ENCODE measurements around the gene TAF15.
A peak's percentile ranks its signal among the peaks of the same experiment; 100 is the strongest.

TAF15 gene

GRCh38 chr17:35847006-35847405 lies 37.7 kb downstream of the TAF15 start:
- no peak overlapping the region for H3K4me2 ChIP-seq (ENCODE audit: low read length)
- no peaks in the 10 kb centered on the region for H3K27me3 ChIP-seq (ENCODE audit: insufficient read depth, low read length)
- H2AK5ac ChIP-seq (ENCODE audit: low read length): no peak overlapping the region
- H3K36me3 ChIP-seq (ENCODE audit: control insufficient read depth in 1 of 2, insufficient read depth in 2 of 2, low read length in 2 of 2): peaks cover 22 to 35% of the 10 kb centered on the region in 2 experiments
- H3K18ac ChIP-seq (ENCODE audit: low read length): no peak overlapping the region
- H4K8ac ChIP-seq (ENCODE audit: low read depth, low read length): no peak overlapping the region
- H2BK12ac ChIP-seq (ENCODE audit: low read length): no peak overlapping the region
- H3K14ac ChIP-seq (ENCODE audit: low read length): no peak overlapping the region
- no peak overlapping the region for H3K23ac ChIP-seq (ENCODE audit: low read length)
- H3K4me1 ChIP-seq (ENCODE audit: control insufficient read depth in 1 of 2, insufficient read depth in 2 of 2, low read length in 2 of 2): no peaks in the 10 kb centered on the region
- no peak overlapping the region for H3K4me3 ChIP-seq (ENCODE audit: low read depth, low read length)
- H3K4ac ChIP-seq (ENCODE audit: low read depth, low read length): no peak overlapping the region
- no peak for DNase-seq
- no peak overlapping the region for H2AFZ ChIP-seq (ENCODE audit: insufficient read depth, low read length, poor library complexity)
- H2BK120ac ChIP-seq (ENCODE audit: insufficient read depth, low read length, poor library complexity): no peak overlapping the region
- no peak overlapping the region for H3K27ac ChIP-seq (ENCODE audit: low read depth, low read length)
- no peak overlapping the region for H2BK5ac ChIP-seq (ENCODE audit: low read depth, low read length, poor library complexity)
- no peaks in the 10 kb centered on the region for H3K79me1 ChIP-seq (ENCODE audit: low read length)
- WGBS (ENCODE audit: extremely low coverage, insufficient coverage, insufficient read length): no CpG with 5 or more reads among the region's 2 CpGs
- no peak overlapping the region for H4K91ac ChIP-seq (ENCODE audit: low read depth, low read length)
- no peak overlapping the region for H4K12ac ChIP-seq (ENCODE audit: low read depth, low read length)
- no peaks in the 10 kb centered on the region for H3K9me3 ChIP-seq (ENCODE audit: insufficient read depth, low read depth, low read length)
- H3K79me2 ChIP-seq (ENCODE audit: control insufficient read depth, insufficient read depth, low read length, poor library complexity): no peaks in the 10 kb centered on the region
- H3K9ac ChIP-seq (ENCODE audit: low read length): no peak overlapping the region

- Histone ChIP-seq H3K4me1 (ENCODE audit: control insufficient read depth in 1 of 2, insufficient read depth in 2 of 2, low read length in 2 of 2) (no peaks in the 10 kb centered on the region), H2BK12ac (ENCODE audit: low read length) (no peak overlapping the region), H3K18ac (ENCODE audit: low read length) (no peak overlapping the region), H3K4me3 (ENCODE audit: low read depth, low read length) (no peak overlapping the region), H3K9ac (ENCODE audit: low read length) (no peak overlapping the region), H3K27ac (ENCODE audit: low read depth, low read length) (no peak overlapping the region), H3K79me1 (ENCODE audit: low read length) (no peaks in the 10 kb centered on the region), H2AFZ (ENCODE audit: insufficient read depth, low read length, poor library complexity) (no peak overlapping the region), H3K4ac (ENCODE audit: low read depth, low read length) (no peak overlapping the region), H4K12ac (ENCODE audit: low read depth, low read length) (no peak overlapping the region), H3K27me3 (ENCODE audit: insufficient read depth, low read length) (no peaks in the 10 kb centered on the region), H3K14ac (ENCODE audit: low read length) (no peak overlapping the region), H4K91ac (ENCODE audit: low read depth, low read length) (no peak overlapping the region), H4K8ac (ENCODE audit: low read depth, low read length) (no peak overlapping the region), H3K9me3 (ENCODE audit: insufficient read depth, low read depth, low read length) (no peaks in the 10 kb centered on the region), H3K23ac (ENCODE audit: low read length) (no peak overlapping the region), H3K36me3 (ENCODE audit: control insufficient read depth in 1 of 2, insufficient read depth in 2 of 2, low read length in 2 of 2) (peaks cover 18 to 31% of the 10 kb centered on the region in 2 experiments), H3K79me2 (ENCODE audit: control insufficient read depth, insufficient read depth, low read length, poor library complexity) (no peaks in the 10 kb centered on the region), H2BK120ac (ENCODE audit: insufficient read depth, low read length, poor library complexity) (no peak overlapping the region), H2BK5ac (ENCODE audit: low read depth, low read length, poor library complexity) (no peak overlapping the region), H3K4me2 (ENCODE audit: low read length) (no peak overlapping the region), H2AK5ac (ENCODE audit: low read length) (no peak overlapping the region)
- no peak for DNase-seq
- no CpG with 5 or more reads among the region's 4 CpGs for WGBS (ENCODE audit: extremely low coverage, insufficient coverage, insufficient read length)
These were observed 38.5 kb downstream of the TAF15 start for GRCh38 chr17:35847633-35848373.

- Histone ChIP-seq H3K36me3 (ENCODE audit: control insufficient read depth in 1 of 2, insufficient read depth in 2 of 2, low read length in 2 of 2) (peaks cover 5 to 14% of the 10 kb centered on the region in 2 experiments), H3K9ac (ENCODE audit: low read length) (no peak overlapping the region), H3K27ac (ENCODE audit: low read depth, low read length) (no peak overlapping the region), H3K79me2 (ENCODE audit: control insufficient read depth, insufficient read depth, low read length, poor library complexity) (no peaks in the 10 kb centered on the region), H4K12ac (ENCODE audit: low read depth, low read length) (no peak overlapping the region), H4K91ac (ENCODE audit: low read depth, low read length) (no peak overlapping the region), H2BK120ac (ENCODE audit: insufficient read depth, low read length, poor library complexity) (no peak overlapping the region), H2AFZ (ENCODE audit: insufficient read depth, low read length, poor library complexity) (no peak overlapping the region), H4K8ac (ENCODE audit: low read depth, low read length) (no peak overlapping the region), H2BK5ac (ENCODE audit: low read depth, low read length, poor library complexity) (no peak overlapping the region), H3K4ac (ENCODE audit: low read depth, low read length) (no peak overlapping the region), H3K18ac (ENCODE audit: low read length) (no peak overlapping the region), H3K4me1 (ENCODE audit: control insufficient read depth in 1 of 2, insufficient read depth in 2 of 2, low read length in 2 of 2) (no peaks in the 10 kb centered on the region), H3K9me3 (ENCODE audit: insufficient read depth, low read depth, low read length) (no peaks in the 10 kb centered on the region), H3K14ac (ENCODE audit: low read length) (no peak overlapping the region), H3K27me3 (ENCODE audit: insufficient read depth, low read length) (no peaks in the 10 kb centered on the region), H3K4me2 (ENCODE audit: low read length) (no peak overlapping the region), H2BK12ac (ENCODE audit: low read length) (no peak overlapping the region), H3K79me1 (ENCODE audit: low read length) (no peaks in the 10 kb centered on the region), H3K4me3 (ENCODE audit: low read depth, low read length) (no peak overlapping the region), H2AK5ac (ENCODE audit: low read length) (no peak overlapping the region), H3K23ac (ENCODE audit: low read length) (no peak overlapping the region)
- WGBS (ENCODE audit: extremely low coverage, insufficient coverage, insufficient read length): 100% methylated on average over 1 of the region's 7 CpGs
- peak; percentile 48 to 86 for DNase-seq
These were observed 40.4 kb downstream of the TAF15 start for GRCh38 chr17:35849469-35850348.

GRCh38 chr17:35855965-35856364 lies 46.7 kb downstream of the TAF15 start:
- H3K4me3 ChIP-seq (ENCODE audit: low read depth, low read length): no peak overlapping the region
- no peak overlapping the region for H4K91ac ChIP-seq (ENCODE audit: low read depth, low read length)
- H3K14ac ChIP-seq (ENCODE audit: low read length): no peak overlapping the region
- no CpG with 5 or more reads among the region's 5 CpGs for WGBS (ENCODE audit: extremely low coverage, insufficient coverage, insufficient read length)
- H3K9me3 ChIP-seq (ENCODE audit: insufficient read depth, low read depth, low read length): no peaks in the 10 kb centered on the region
- peaks cover 0 to 1% of the 10 kb centered on the region in 2 experiments for H3K36me3 ChIP-seq (ENCODE audit: control insufficient read depth in 1 of 2, insufficient read depth in 2 of 2, low read length in 2 of 2)
- H3K18ac ChIP-seq (ENCODE audit: low read length): no peak overlapping the region
- no peak overlapping the region for H3K4ac ChIP-seq (ENCODE audit: low read depth, low read length)
- H3K9ac ChIP-seq (ENCODE audit: low read length): no peak overlapping the region
- no peak overlapping the region for H3K4me2 ChIP-seq (ENCODE audit: low read length)
- no peaks in the 10 kb centered on the region for H3K79me1 ChIP-seq (ENCODE audit: low read length)
- H2BK120ac ChIP-seq (ENCODE audit: insufficient read depth, low read length, poor library complexity): no peak overlapping the region
- H3K23ac ChIP-seq (ENCODE audit: low read length): no peak overlapping the region
- H4K8ac ChIP-seq (ENCODE audit: low read depth, low read length): no peak overlapping the region
- H2BK5ac ChIP-seq (ENCODE audit: low read depth, low read length, poor library complexity): no peak overlapping the region
- no peaks in the 10 kb centered on the region for H3K79me2 ChIP-seq (ENCODE audit: control insufficient read depth, insufficient read depth, low read length, poor library complexity)
- H3K27me3 ChIP-seq (ENCODE audit: insufficient read depth, low read length): no peaks in the 10 kb centered on the region
- no peak overlapping the region for H3K27ac ChIP-seq (ENCODE audit: low read depth, low read length)
- H2BK12ac ChIP-seq (ENCODE audit: low read length): no peak overlapping the region
- no peak overlapping the region for H4K12ac ChIP-seq (ENCODE audit: low read depth, low read length)
- H3K4me1 ChIP-seq (ENCODE audit: control insufficient read depth in 1 of 2, insufficient read depth in 2 of 2, low read length in 2 of 2): no peaks in the 10 kb centered on the region
- DNase-seq: no peak
- no peak overlapping the region for H2AK5ac ChIP-seq (ENCODE audit: low read length)
- H2AFZ ChIP-seq (ENCODE audit: insufficient read depth, low read length, poor library complexity): no peak overlapping the region

Data from trophoblast cell (in vitro differentiated cells and primary cell).